H1 (cell line): ENCODE data around the gene CANX. TPM values are rescaled to one million over a fixed set of nuclear protein-coding genes. Genes with fewer than 3 reads are reported as not detected.

Source experiments
- CTCF ChIA-PET: fragments of 300-600 bp; sonication (Branson Sonifier 250); formaldehyde crosslinking; loops from one replicate; lab custom pipeline; 2021; ENCODE audit not compliant: partially characterized antibody; lab: Charles Lee
- POLR2A ChIA-PET: fragments of 300-600 bp; sonication (Branson Sonifier 250); formaldehyde crosslinking; loops from one replicate; lab custom pipeline; 2021; ENCODE audit warnings: inconsistent platforms; ENCODE audit not compliant: partially characterized antibody; lab: Charles Lee
- DNase-seq, 2 experiments: peaks; one replicate each; pipeline versions ENCODE4 v3.0.0 to v3.0.0-alpha.2; 2010 to 2022; ENCODE audit warnings: low spot score in 2 of 2, low read depth in 1 of 2, mixed read lengths in 1 of 2
- FAIRE-seq: peaks from 2 replicates; lab custom pipeline; 2011; peaks lifted over from hg19 to GRCh38; lab: Jason Lieb, UNC
- H2AFZ ChIP-seq: 2 replicates; pipeline ENCODE4 v1.8.1; 2012; ENCODE audit warnings: low read length, inconsistent platforms
- H2AK5ac ChIP-seq: 2 replicates; pipeline ENCODE4 v1.6.1; 2013; ENCODE audit warnings: low read depth, low read length
- H2BK120ac ChIP-seq: replicated peaks from 2 replicates; pipeline ENCODE3; 2013; ENCODE audit warnings: low read depth, low read length, inconsistent platforms
- H2BK12ac ChIP-seq: 2 replicates; pipeline ENCODE4 v1.6.1; 2013; ENCODE audit warnings: low read depth, low read length
- H2BK15ac ChIP-seq: 2 replicates; pipeline ENCODE4 v1.6.1; 2013; ENCODE audit warnings: low read length
- H2BK20ac ChIP-seq: 2 replicates; pipeline ENCODE4 v1.6.1; 2013; ENCODE audit warnings: low read length
- H2BK5ac ChIP-seq: 2 replicates; pipeline ENCODE4 v1.6.1; 2013; ENCODE audit warnings: low read depth, low read length
- H3K14ac ChIP-seq: 2 replicates; pipeline ENCODE4 v1.6.1; 2013; ENCODE audit warnings: inconsistent platforms; ENCODE audit not compliant: insufficient read length
- H3K18ac ChIP-seq: 2 replicates; pipeline ENCODE4 v1.6.1; 2013; ENCODE audit warnings: low read length; ENCODE audit errors: extremely low read depth
- H3K23ac ChIP-seq: 2 replicates; pipeline ENCODE4 v1.6.1; 2013; ENCODE audit warnings: inconsistent platforms; ENCODE audit not compliant: insufficient read length
- H3K23me2 ChIP-seq: 2 replicates; pipeline ENCODE4 v1.6.1; 2013; ENCODE audit warnings: low read depth, low read length
- H3K27ac ChIP-seq: 2 replicates; pipeline ENCODE4 v1.6.1; 2011; ENCODE audit warnings: low read depth, low read length, inconsistent platforms
- H3K27me3 ChIP-seq, 4 experiments: replicated peaks in 1 of 4; 1 replicate in 1 of 4; 2 replicates in 3 of 4; pipeline versions ENCODE4 v1.6.1 to v1.8.1; 2011 to 2013; ENCODE audit warnings: low read length in 3 of 4, mild to moderate bottlenecking in 3 of 4, inconsistent platforms in 2 of 4, mixed read lengths in 2 of 4, moderate library complexity in 1 of 4; ENCODE audit not compliant: control insufficient read depth in 3 of 4, insufficient read depth in 3 of 4; ENCODE audit errors: extremely low read depth in 1 of 4
- H3K36me3 ChIP-seq, 4 experiments: 2 replicates each; pipeline versions ENCODE4 v1.6.1 to v1.8.1; 2011 to 2013; ENCODE audit warnings: mild to moderate bottlenecking in 4 of 4, low read length in 3 of 4, moderate library complexity in 2 of 4, control low read depth in 1 of 4, inconsistent platforms in 1 of 4; ENCODE audit not compliant: insufficient read depth in 4 of 4, control insufficient read depth in 2 of 4
- H3K4ac ChIP-seq: replicated peaks from 2 replicates; pipeline ENCODE3; 2013; ENCODE audit warnings: low read length, low read depth, mixed read lengths, inconsistent platforms; ENCODE audit not compliant: insufficient read length
- H3K4me1 ChIP-seq, 4 experiments: replicated peaks in 1 of 4; 1 replicate in 1 of 4; 2 replicates in 3 of 4; pipeline versions ENCODE4 v1.6.1 to v1.8.1; 2011 to 2013; ENCODE audit warnings: low read length in 3 of 4, inconsistent platforms in 2 of 4, mixed read lengths in 1 of 4; ENCODE audit not compliant: insufficient read depth in 4 of 4, control insufficient read depth in 3 of 4
- H3K4me2 ChIP-seq, 2 experiments: 2 replicates each; pipeline versions ENCODE4 v1.6.1 to v1.8.1; 2011 to 2013; ENCODE audit warnings: low read depth in 2 of 2, low read length in 2 of 2, control low read depth in 1 of 2, inconsistent platforms in 1 of 2, mild to moderate bottlenecking in 1 of 2; ENCODE audit not compliant: insufficient read depth in 1 of 2
- H3K4me3 ChIP-seq, 4 experiments: fragments of 200-600, 300-600 bp in 1 of 4; sonication (generic), shearing (Covaris generic), sonication (Bioruptor Twin) in 1 of 4; 2 replicates each; pipeline versions ENCODE4 v1.5.1 to v1.8.1; 2011 to 2016; ENCODE audit warnings: low read length in 4 of 4, low read depth in 3 of 4, control low read depth in 2 of 4, inconsistent platforms in 2 of 4, mild to moderate bottlenecking in 2 of 4, mixed read lengths in 1 of 4, moderate library complexity in 1 of 4; ENCODE audit not compliant: insufficient read depth in 2 of 4; ENCODE audit errors: extremely low read depth in 1 of 4
- H3K56ac ChIP-seq: replicated peaks from 2 replicates; pipeline ENCODE3; 2013; ENCODE audit warnings: low read depth, mild to moderate bottlenecking, mixed read lengths, low read length, inconsistent platforms; ENCODE audit not compliant: insufficient read length
- H3K79me1 ChIP-seq: 2 replicates; pipeline ENCODE4 v1.6.1; 2013; ENCODE audit warnings: low read depth, low read length, control low read depth
- H3K79me2 ChIP-seq, 2 experiments: 2 replicates each; pipeline versions ENCODE4 v1.6.1 to v1.8.1; 2012 to 2013; ENCODE audit warnings: low read length in 2 of 2, mild to moderate bottlenecking in 2 of 2, inconsistent platforms in 1 of 2; ENCODE audit not compliant: insufficient read depth in 2 of 2, control insufficient read depth in 1 of 2
- H3K9ac ChIP-seq, 4 experiments: replicated peaks in 1 of 4; 1 replicate in 1 of 4; 2 replicates in 3 of 4; pipeline versions ENCODE4 v1.6.1 to v1.8.1; 2011 to 2013; ENCODE audit warnings: low read depth in 3 of 4, low read length in 3 of 4, control low read depth in 2 of 4, mild to moderate bottlenecking in 2 of 4, moderate library complexity in 2 of 4, inconsistent platforms in 1 of 4; ENCODE audit errors: extremely low read depth in 1 of 4
- H3K9me3 ChIP-seq, 2 experiments: 2 replicates each; pipeline versions ENCODE4 v1.6.1 to v1.8.1; 2012 to 2013; ENCODE audit warnings: mild to moderate bottlenecking in 2 of 2, moderate library complexity in 2 of 2, control low read depth in 1 of 2, inconsistent platforms in 1 of 2, low read depth in 1 of 2, low read length in 1 of 2, mixed read lengths in 1 of 2; ENCODE audit not compliant: insufficient read depth in 2 of 2
- H4K20me1 ChIP-seq, 2 experiments: replicated peaks in 1 of 2; 2 replicates each; pipeline versions ENCODE3 to v1.8.1; 2011 to 2013; ENCODE audit warnings: inconsistent platforms in 2 of 2, low read length in 2 of 2, mild to moderate bottlenecking in 1 of 2; ENCODE audit not compliant: insufficient read depth in 2 of 2, control insufficient read depth in 1 of 2
- H4K5ac ChIP-seq: 2 replicates; pipeline ENCODE4 v1.6.1; 2013; ENCODE audit warnings: low read length, low read depth, mixed read lengths, inconsistent platforms; ENCODE audit not compliant: insufficient read length
- H4K8ac ChIP-seq: 2 replicates; pipeline ENCODE4 v1.8.0; 2013; ENCODE audit warnings: mild to moderate bottlenecking, moderate library complexity, low read length, inconsistent platforms; ENCODE audit not compliant: insufficient read depth; ENCODE audit errors: extremely low read depth
- H4K91ac ChIP-seq: replicated peaks from 2 replicates; pipeline ENCODE3; 2013; ENCODE audit warnings: low read length, mixed read lengths, inconsistent platforms; ENCODE audit not compliant: insufficient read length
- BRCA1 ChIP-seq: IDR thresholded peaks from 2 replicates; pipeline ENCODE4 v1.6.1; 2012; ENCODE audit warnings: low read depth, low read length, improper control_type of control experiment
- WGBS, 2 experiments: shearing (Covaris generic) in 1 of 2; methylation state at CpG; one replicate each; pipeline versions ENCODE4 v1.1.6 to v1.1.7; 2013 to 2015; ENCODE audit warnings: low lambda C conversion rate in 2 of 2, mixed read lengths in 2 of 2, inconsistent platforms in 1 of 2, low coverage in 1 of 2, missing lambda C conversion rate in 1 of 2; ENCODE audit not compliant: insufficient replicate concordance in 2 of 2, insufficient coverage in 1 of 2, insufficient read length in 1 of 2; ENCODE audit errors: extremely low coverage in 1 of 2, missing lambda C conversion rate in 1 of 2; 5-methylcytosine and 5-hydroxymethylcytosine counted together
- polyA plus RNA-seq, 7 experiments: library from polyadenylated mRNA; depleted of rRNA in 3 of 7; stranded (reverse) in 5 of 7; unstranded in 2 of 7; fragments of >200 nt in 5 of 7; fragments of 200-250 nt in 2 of 7; gene quantifications; 1 replicate in 5 of 7; 2 replicates in 1 of 7; 4 replicates in 1 of 7; pipeline versions ENCODE4 v1.2.1 to v1.2.3, GENCODE V29; 2011 to 2013; ENCODE audit warnings: missing spikeins in 2 of 7, mixed read lengths in 2 of 7
- total RNA-seq: library from RNA; stranded (reverse); fragmentation: NEBNext Ultra II Directional; extraction: Animal tissue kit (Norgen Biotek cat#: 25700); gene quantifications from 2 replicates; pipeline ENCODE4 v1.2.1, GENCODE V29; 2021

The CANX gene
- total and polyA plus RNA-seq, 2 of the 8 experiments (the other 6 are each of a cell fraction or from before 2014, with no cell fraction given), result 136 to 691 TPM

DNA sequence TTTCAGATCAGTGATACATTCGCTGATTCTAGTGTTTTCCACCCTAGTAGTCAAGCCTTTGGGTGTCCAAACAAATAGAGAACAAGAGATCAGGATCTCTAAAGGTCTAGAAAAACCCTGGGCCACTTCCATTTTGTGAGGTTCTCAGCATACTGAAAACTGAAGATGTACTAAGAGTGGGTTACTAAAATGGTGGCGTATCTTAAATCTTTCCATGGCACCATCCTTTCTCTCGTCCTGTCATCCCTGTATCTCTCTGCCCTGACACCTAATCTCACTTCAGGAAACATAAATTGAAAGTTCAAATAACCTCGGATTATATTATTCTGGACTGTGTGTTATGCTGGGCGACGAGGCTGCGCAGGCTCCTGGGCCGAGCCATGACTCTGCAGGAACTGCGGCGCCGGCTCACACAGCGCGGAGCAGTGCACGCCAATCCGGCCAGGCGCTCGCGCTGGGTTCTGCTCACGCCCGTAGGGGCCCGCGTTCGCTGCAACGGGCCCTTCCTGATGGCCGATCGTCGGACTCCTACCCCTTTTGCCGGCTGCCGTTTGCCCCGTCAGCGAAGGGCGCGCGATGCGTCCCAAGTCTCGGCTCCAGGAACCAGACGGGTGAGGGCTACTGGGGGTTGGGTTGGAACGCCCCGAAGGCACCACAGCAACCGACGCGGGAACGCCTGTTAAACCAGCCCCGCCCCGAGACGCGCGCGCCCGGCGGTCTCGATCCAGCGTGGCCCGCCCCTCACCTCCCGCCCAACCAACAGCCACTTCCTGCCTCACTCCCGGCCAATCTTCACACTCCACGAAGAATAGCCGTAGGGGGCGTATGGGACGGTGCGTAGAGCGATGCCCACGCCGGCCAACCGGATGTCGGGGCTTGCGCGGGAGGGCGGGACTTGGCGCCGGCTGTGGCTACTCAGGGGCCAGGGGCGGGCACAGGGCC lies 503 bp upstream of the CANX start:
- no peak overlapping the region for H2AFZ ChIP-seq
- no peak overlapping the region for H3K4ac ChIP-seq
- H3K79me1 ChIP-seq, result peaks cover 3% of the 10 kb centered on the region
- H2AK5ac ChIP-seq, result no peak overlapping the region
- peak overlapping the region; percentile 98 for H4K8ac ChIP-seq
- FAIRE-seq, result no peak
- peak overlapping the region; percentile 78 for H3K18ac ChIP-seq
- DNase-seq, result peak; percentile 96 to 98
- peak overlapping the region; percentile 84 for H2BK5ac ChIP-seq
- no peak overlapping the region for H2BK15ac ChIP-seq
- H2BK120ac ChIP-seq, result peak overlapping the region; percentile 41
- no peak overlapping the region for H3K14ac ChIP-seq
- H3K79me2 ChIP-seq, result peaks cover 27 to 42% of the 10 kb centered on the region in 2 experiments
- H4K20me1 ChIP-seq, result peaks cover 5 to 15% of the 10 kb centered on the region in 2 experiments
- H3K9ac ChIP-seq, result peak overlapping the region; percentile 95 to 99 (median 96)
- no peaks in the 10 kb centered on the region for H3K9me3 ChIP-seq
- WGBS, 2 experiments, result 5% methylated on average over 47 of the region's 72 CpGs; no CpG with 5 or more reads in 1 of the 2 experiments
- no peaks in the 10 kb centered on the region for H3K27me3 ChIP-seq
- H3K23ac ChIP-seq, result no peak overlapping the region
- H3K4me3 ChIP-seq, result peak overlapping the region; percentile 91 to 99 (median 96)
- peaks cover 0 to 9% (median 2%) of the 10 kb centered on the region in 4 experiments; a peak in 3 of 7 replicates for H3K4me1 ChIP-seq
- H3K27ac ChIP-seq, result peak overlapping the region; percentile 91
- CTCF ChIA-PET, result no interaction called here
- peak overlapping the region; percentile 95 for H3K56ac ChIP-seq
- POLR2A ChIA-PET, result interaction anchor here (0.9 to 5.7 kb wide), 11 partner anchors 11 to 90 kb away, joined by 3 to 50 read pairs (median 5); partner anchors contain the start of genes CBY3, HNRNPH1 and MAML1
- peaks cover 0 to 3% (median 0%) of the 10 kb centered on the region in 4 experiments; a peak in 2 of 8 replicates for H3K36me3 ChIP-seq
- H4K5ac ChIP-seq, result peak overlapping the region; percentile 69
- peaks cover 6% of the 10 kb centered on the region; the same call in 1 of the 2 replicates for H3K23me2 ChIP-seq
- peak overlapping the region; percentile 78 to 85 for H3K4me2 ChIP-seq
- H2BK20ac ChIP-seq, result no peak overlapping the region
- peak overlapping the region; percentile 11 for H4K91ac ChIP-seq
- peak overlapping the region; percentile 76; the same call in 1 of the 2 replicates for H2BK12ac ChIP-seq
- TF ChIP-seq BRCA1, result 0 out of 2 replicates have a peak, but pooled peaks have one; percentile 5
